H9 (cell line): ENCODE measurements around the gene RALGDS. TPM values are rescaled to one million over a fixed set of nuclear protein-coding genes. Genes with fewer than 3 reads are reported as not detected.

Source experiments
- DNase-seq: peaks from one replicate; pipeline ENCODE4 v3.0.0-alpha.2; 2017
- H2AFZ ChIP-seq: one replicate; pipeline ENCODE4 v1.6.1; 2013; ENCODE audit warnings: mild to moderate bottlenecking, low read length, control low read depth, moderate library complexity
- H2AK5ac ChIP-seq: 2 replicates; pipeline ENCODE4 v1.6.1; 2013; ENCODE audit warnings: low read length, control low read depth, mixed read lengths; ENCODE audit not compliant: insufficient read length
- H2BK120ac ChIP-seq: one replicate; pipeline ENCODE4 v1.6.1; 2013; ENCODE audit warnings: low read depth, mild to moderate bottlenecking, low read length, control low read depth, inconsistent platforms; ENCODE audit not compliant: poor library complexity, severe bottlenecking
- H2BK12ac ChIP-seq: 2 replicates; pipeline ENCODE4 v1.6.1; 2013; ENCODE audit warnings: low read length, control low read depth, mixed read lengths, low read depth; ENCODE audit not compliant: insufficient read length
- H2BK15ac ChIP-seq: 2 replicates; pipeline ENCODE4 v1.6.1; 2013; ENCODE audit warnings: low read depth, low read length, control low read depth
- H2BK20ac ChIP-seq: one replicate; pipeline ENCODE4 v1.6.1; 2013; ENCODE audit warnings: low read depth, mild to moderate bottlenecking, low read length, control low read depth, inconsistent platforms; ENCODE audit not compliant: poor library complexity, severe bottlenecking
- H2BK5ac ChIP-seq: 2 replicates; pipeline ENCODE4 v1.6.1; 2013; ENCODE audit warnings: low read length, control low read depth, mixed read lengths; ENCODE audit not compliant: insufficient read length
- H3K14ac ChIP-seq: 2 replicates; pipeline ENCODE4 v1.6.1; 2013; ENCODE audit warnings: low read length, control low read depth; ENCODE audit not compliant: insufficient read depth
- H3K18ac ChIP-seq: 2 replicates; pipeline ENCODE4 v1.6.1; 2013; ENCODE audit warnings: low read depth, mild to moderate bottlenecking, mixed read lengths, low read length, control low read depth; ENCODE audit not compliant: insufficient read length
- H3K23ac ChIP-seq: 2 replicates; pipeline ENCODE4 v1.6.1; 2013; ENCODE audit warnings: low read length, control low read depth, mixed read lengths, low read depth; ENCODE audit not compliant: insufficient read length
- H3K23me2 ChIP-seq: 2 replicates; pipeline ENCODE4 v1.6.1; 2013; ENCODE audit warnings: low read depth, mild to moderate bottlenecking, mixed read lengths, low read length, control low read depth; ENCODE audit not compliant: insufficient read length, poor library complexity, severe bottlenecking
- H3K27ac ChIP-seq: 2 replicates; pipeline ENCODE4 v1.5.1; 2013; ENCODE audit warnings: low read length, control low read depth, mixed read lengths, low read depth; ENCODE audit not compliant: insufficient read length
- H3K27me3 ChIP-seq: 2 replicates; pipeline ENCODE4 v1.6.1; 2013; ENCODE audit warnings: low read length, control low read depth, inconsistent platforms; ENCODE audit not compliant: insufficient read depth
- H3K4ac ChIP-seq: 2 replicates; pipeline ENCODE4 v1.6.1; 2013; ENCODE audit warnings: low read depth, mild to moderate bottlenecking, control low read depth, inconsistent platforms, low read length, moderate library complexity
- H3K4me1 ChIP-seq: 2 replicates; pipeline ENCODE4 v1.6.1; 2013; ENCODE audit warnings: low read length, control low read depth, inconsistent platforms; ENCODE audit not compliant: insufficient read depth
- H3K4me2 ChIP-seq: 2 replicates; pipeline ENCODE4 v1.6.1; 2013; ENCODE audit warnings: low read length, control low read depth, mixed read lengths; ENCODE audit not compliant: insufficient read length, insufficient read depth
- H3K56ac ChIP-seq: 2 replicates; pipeline ENCODE4 v1.6.1; 2013; ENCODE audit warnings: low read depth, mild to moderate bottlenecking, mixed read lengths, low read length, control low read depth; ENCODE audit not compliant: insufficient read length
- H3K79me1 ChIP-seq: 2 replicates; pipeline ENCODE4 v1.6.1; 2013; ENCODE audit warnings: low read depth, mild to moderate bottlenecking, moderate library complexity, low read length, control low read depth, inconsistent platforms; ENCODE audit not compliant: insufficient read depth, poor library complexity, severe bottlenecking
- H3K79me2 ChIP-seq: 2 replicates; pipeline ENCODE4 v1.6.1; 2013; ENCODE audit warnings: low read length, control low read depth, inconsistent platforms; ENCODE audit not compliant: insufficient read depth
- H3K9ac ChIP-seq: 2 replicates; pipeline ENCODE4 v1.6.1; 2013; ENCODE audit warnings: low read length, control low read depth, mixed read lengths; ENCODE audit not compliant: insufficient read length; ENCODE audit errors: extremely low read depth
- H3K9me3 ChIP-seq: one replicate; pipeline ENCODE4 v1.6.1; 2013; ENCODE audit warnings: low read depth, low read length, inconsistent platforms; ENCODE audit not compliant: control insufficient read depth
- H3T11ph ChIP-seq: one replicate; pipeline ENCODE4 v1.6.1; 2013; ENCODE audit warnings: mild to moderate bottlenecking, low read length, control low read depth, inconsistent platforms
- H4K20me1 ChIP-seq: one replicate; pipeline ENCODE4 v1.6.1; 2013; ENCODE audit not compliant: control insufficient read depth, insufficient read length, insufficient read depth
- H4K5ac ChIP-seq: 2 replicates; pipeline ENCODE4 v1.6.1; 2013; ENCODE audit warnings: low read depth, mild to moderate bottlenecking, mixed read lengths, low read length, control low read depth; ENCODE audit not compliant: insufficient read length
- H4K8ac ChIP-seq: replicated peaks from 2 replicates; pipeline ENCODE4 v1.6.1; 2013; ENCODE audit warnings: low read length, control low read depth, mixed read lengths, low read depth; ENCODE audit not compliant: insufficient read length
- H4K91ac ChIP-seq: 2 replicates; pipeline ENCODE4 v1.6.1; 2013; ENCODE audit warnings: low read depth, mild to moderate bottlenecking, moderate library complexity, mixed read lengths, low read length, control low read depth; ENCODE audit not compliant: insufficient read length
- H3K27ac Mint-ChIP-seq, 3 experiments: 2 replicates in 2 of 3; 3 replicates in 1 of 3; pipeline ENCODE4 v1.8.0; 2020 to 2021; ENCODE audit warnings: mixed read lengths in 3 of 3, mild to moderate bottlenecking in 1 of 3, moderate library complexity in 1 of 3
- H3K27me3 Mint-ChIP-seq: 2 replicates; pipeline ENCODE4 v1.8.0; 2021; ENCODE audit warnings: low read depth, mild to moderate bottlenecking, moderate library complexity, mixed read lengths
- H3K36me3 Mint-ChIP-seq, 3 experiments: 2 replicates in 2 of 3; 3 replicates in 1 of 3; pipeline ENCODE4 v1.8.0; 2020 to 2021; ENCODE audit warnings: low read depth in 3 of 3, mixed read lengths in 3 of 3; ENCODE audit not compliant: insufficient read depth in 1 of 3
- H3K4me1 Mint-ChIP-seq, 2 experiments: 2 replicates each; pipeline ENCODE4 v1.8.0; 2020; ENCODE audit warnings: mixed read lengths in 2 of 2
- H3K4me3 Mint-ChIP-seq, 2 experiments: 2 replicates in 1 of 2; 3 replicates in 1 of 2; pipeline ENCODE4 v1.8.0; 2020 to 2021; ENCODE audit warnings: mild to moderate bottlenecking in 2 of 2, mixed read lengths in 2 of 2, moderate library complexity in 1 of 2
- H3K9me3 Mint-ChIP-seq, 2 experiments: 2 replicates in 1 of 2; 3 replicates in 1 of 2; pipeline ENCODE4 v1.8.0; 2020; ENCODE audit warnings: mild to moderate bottlenecking in 2 of 2, mixed read lengths in 2 of 2, moderate library complexity in 1 of 2
- WGBS: extraction: QIAGEN DNeasy Blood & Tissue Kit; methylation state at CpG from one replicate; pipeline ENCODE4 v1.1.7; 2013; ENCODE audit warnings: missing lambda C conversion rate, low lambda C conversion rate, mixed read lengths; ENCODE audit not compliant: insufficient read length; ENCODE audit errors: extremely low coverage; 5-methylcytosine and 5-hydroxymethylcytosine counted together
- total RNA-seq: library from RNA; stranded (reverse); gene quantifications from 2 replicates; pipeline ENCODE4 v1.2.1, GENCODE V29; 2021
- TF ChIP-seq, protein P1 (sequence below): fragments of 200-600 bp; sonication (generic); conservative IDR thresholded peaks from 3 replicates; pipeline ENCODE4 v1.8.0; 2021; ENCODE audit warnings: antibody characterized with exemption, mild to moderate bottlenecking

RALGDS gene
- total RNA-seq, 1 experiment from 2014 or later = 21.3 TPM

DNA sequence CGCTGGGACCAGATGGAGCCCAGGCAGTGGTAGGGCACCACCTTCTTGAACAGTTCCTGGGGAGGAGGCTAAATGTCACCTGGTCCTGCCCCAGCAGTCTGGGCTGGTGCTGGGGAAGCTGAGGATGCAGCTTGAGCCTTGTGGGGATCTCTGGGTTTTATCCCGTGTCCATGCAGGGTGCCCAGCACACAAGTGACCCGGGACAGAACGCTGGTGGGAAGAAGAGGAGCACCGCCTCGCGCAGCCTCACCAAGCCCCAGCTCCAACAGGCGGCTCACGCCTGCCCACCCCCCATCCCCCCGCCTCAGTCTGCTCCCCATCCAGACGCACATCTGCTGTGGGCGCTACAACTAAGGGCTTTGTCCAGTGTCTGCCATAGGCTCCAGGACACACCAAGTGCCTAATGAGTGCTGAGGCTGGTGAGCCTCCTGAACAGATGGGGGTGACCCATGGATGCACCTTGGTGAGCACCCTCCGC is 13.8 kb downstream of the RALGDS start:
- Histone ChIP-seq H3K79me1 (no peaks in the 10 kb centered on the region), H3K23ac (no peak overlapping the region), H2BK15ac (no peak overlapping the region), H3K23me2 (no peaks in the 10 kb centered on the region), H4K8ac (no peak overlapping the region), H2BK12ac (no peak overlapping the region), H3K56ac (no peak overlapping the region), H3K27me3 (no peaks in the 10 kb centered on the region), H3K18ac (no peak overlapping the region), H3K4me1 (no peaks in the 10 kb centered on the region), H3K27ac (no peak overlapping the region), H2BK20ac (no peak overlapping the region), H3K4ac (no peak overlapping the region), H4K5ac (no peak overlapping the region), H4K91ac (no peak overlapping the region), H4K20me1 (no peaks in the 10 kb centered on the region), H3K79me2 (no peaks in the 10 kb centered on the region), H2BK120ac (no peak overlapping the region), H3K14ac (no peak overlapping the region), H2AFZ (no peak overlapping the region), H3K9me3 (no peaks in the 10 kb centered on the region), H3K4me2 (no peak overlapping the region), H3T11ph (no peak overlapping the region), H2AK5ac (no peak overlapping the region), H2BK5ac (no peak overlapping the region), H3K9ac (no peak overlapping the region)
- no CpG with 5 or more reads among the region's 13 CpGs for WGBS
- Mint-ChIP-seq H3K4me1 (peaks cover 2 to 12% of the 10 kb centered on the region in 2 experiments; a peak in 2 of 4 replicates), H3K9me3 (no peaks in the 10 kb centered on the region), H3K27ac (no peak overlapping the region), H3K4me3 (no peak overlapping the region), H3K27me3 (no peaks in the 10 kb centered on the region), H3K36me3 (peaks cover 16 to 41% (median 38%) of the 10 kb centered on the region in 3 experiments)
- TF ChIP-seq, protein P1, sequence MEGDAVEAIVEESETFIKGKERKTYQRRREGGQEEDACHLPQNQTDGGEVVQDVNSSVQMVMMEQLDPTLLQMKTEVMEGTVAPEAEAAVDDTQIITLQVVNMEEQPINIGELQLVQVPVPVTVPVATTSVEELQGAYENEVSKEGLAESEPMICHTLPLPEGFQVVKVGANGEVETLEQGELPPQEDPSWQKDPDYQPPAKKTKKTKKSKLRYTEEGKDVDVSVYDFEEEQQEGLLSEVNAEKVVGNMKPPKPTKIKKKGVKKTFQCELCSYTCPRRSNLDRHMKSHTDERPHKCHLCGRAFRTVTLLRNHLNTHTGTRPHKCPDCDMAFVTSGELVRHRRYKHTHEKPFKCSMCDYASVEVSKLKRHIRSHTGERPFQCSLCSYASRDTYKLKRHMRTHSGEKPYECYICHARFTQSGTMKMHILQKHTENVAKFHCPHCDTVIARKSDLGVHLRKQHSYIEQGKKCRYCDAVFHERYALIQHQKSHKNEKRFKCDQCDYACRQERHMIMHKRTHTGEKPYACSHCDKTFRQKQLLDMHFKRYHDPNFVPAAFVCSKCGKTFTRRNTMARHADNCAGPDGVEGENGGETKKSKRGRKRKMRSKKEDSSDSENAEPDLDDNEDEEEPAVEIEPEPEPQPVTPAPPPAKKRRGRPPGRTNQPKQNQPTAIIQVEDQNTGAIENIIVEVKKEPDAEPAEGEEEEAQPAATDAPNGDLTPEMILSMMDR = no peak
- DNase-seq = no peak
